ENCODE data around the gene KRT81. TPM values are rescaled to one million over a fixed set of nuclear protein-coding genes. Genes with fewer than 3 reads are reported as not detected.

KRT81 gene
- total and polyA plus RNA-seq, 2 donors (not counting 1 experiment from before 2014, with no cell fraction given) = not detected

DNA sequence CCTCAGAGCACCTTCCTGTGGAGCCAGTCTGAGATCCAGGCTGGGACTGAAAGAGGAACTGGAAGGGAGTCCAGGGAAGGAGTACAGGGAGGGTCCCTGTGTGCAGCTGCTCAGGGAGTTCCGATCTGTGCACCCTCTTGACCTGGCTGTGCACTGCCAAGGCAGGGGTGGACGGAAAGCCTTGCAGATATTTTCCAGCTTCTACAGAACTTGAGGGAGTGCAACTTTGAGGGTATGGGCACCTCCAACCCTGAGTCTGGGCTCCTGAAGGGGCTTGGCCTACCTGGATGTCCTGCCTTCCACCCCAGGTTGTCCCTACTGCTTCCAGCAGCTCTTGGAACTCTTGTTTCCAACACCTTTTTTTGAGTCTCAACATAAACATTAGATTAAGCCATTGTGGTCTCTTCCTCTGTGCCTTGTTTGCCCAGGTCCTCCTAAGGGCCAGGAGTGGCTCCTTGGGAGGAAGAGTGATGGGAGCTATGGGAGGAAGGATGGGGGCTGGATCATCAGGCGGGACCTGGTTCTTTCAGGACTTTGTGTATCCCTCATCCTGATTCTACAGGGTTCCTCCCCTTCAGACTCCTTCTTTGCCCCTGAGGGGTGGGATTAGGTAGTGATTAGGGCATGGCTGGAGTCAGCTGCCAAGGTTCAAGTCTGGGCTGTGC is 54.8 kb downstream of the KRT81 start:
- DNase-seq (ENCODE audit: low read depth in 2 of 2) = no peak
- Histone ChIP-seq H3K9ac (ENCODE audit: insufficient read depth, low read length) (no peak overlapping the region), H2AFZ (ENCODE audit: low read length) (no peak overlapping the region), H3K4me3 (replicated peaks in 1 of 4; ENCODE audit: control extremely low read depth in 1 of 4, insufficient read depth in 1 of 4, low read depth in 3 of 4, low read length in 4 of 4) (no peak overlapping the region), H3K79me2 (ENCODE audit: control insufficient read depth, insufficient read depth, low read length) (no peaks in the 10 kb centered on the region), H3K27ac (ENCODE audit: insufficient read depth, low read length) (no peak overlapping the region), H3K4me2 (ENCODE audit: extremely low read depth, insufficient read depth, low read length) (no peak overlapping the region), H3K27me3 (ENCODE audit: control insufficient read depth, insufficient read depth, low read length) (no peaks in the 10 kb centered on the region), H4K20me1 (ENCODE audit: control insufficient read depth, extremely low read depth, insufficient read depth, low read length) (no peaks in the 10 kb centered on the region), H3K36me3 (ENCODE audit: control insufficient read depth, insufficient read depth, low read length) (no peaks in the 10 kb centered on the region), H3K9me3 (ENCODE audit: control insufficient read depth, insufficient read depth, low read depth, low read length) (no peaks in the 10 kb centered on the region), H3K4me1 (ENCODE audit: control insufficient read depth, extremely low read depth, insufficient read depth, low read length) (peaks cover 6% of the 10 kb centered on the region)
- no peak for TF ChIP-seq CTCF (conservative IDR thresholded peaks at IDR 0.05 in 1 of 2, IDR thresholded peaks at IDR 0.05 in 1 of 2; ENCODE audit: low read depth in 1 of 2, low read length in 2 of 2)

Other genes starting within 250 kb of the KRT81 start
- 2.1 and 3.8 TPM in 2 replicates for gene NR4A1, start 240.1 kb downstream of the KRT81 start, total RNA-seq
- gene NR4A1, start 240.1 kb downstream of the KRT81 start, polyA plus RNA-seq = 4.1 and 15.9 TPM in 2 replicates
- 90.3 and 103 TPM in 2 replicates for gene ATG101, start 221.6 kb downstream of the KRT81 start, total RNA-seq
- gene ATG101, start 221.6 kb downstream of the KRT81 start, polyA plus RNA-seq = 82.2 and 82.9 TPM in 2 replicates
- 2.0 and 2.1 TPM in 2 replicates for gene SMIM41, start 211.8 kb downstream of the KRT81 start, total RNA-seq
- 1.9 and 4.8 TPM in 2 replicates for gene SMIM41, start 211.8 kb downstream of the KRT81 start, polyA plus RNA-seq
- gene KRT80, start 99.5 kb downstream of the KRT81 start, total RNA-seq = under 0.01 and 0.17 TPM in 2 replicates
- 0.90 and 1.0 TPM in 2 replicates for gene KRT80, start 99.5 kb downstream of the KRT81 start, polyA plus RNA-seq
- gene KRT7, start 58.3 kb downstream of the KRT81 start, total RNA-seq = 3.1 and 3.5 TPM in 2 replicates
- 3.1 and 8.6 TPM in 2 replicates for gene KRT7, start 58.3 kb downstream of the KRT81 start, polyA plus RNA-seq
- gene KRT86, start 16.9 kb downstream of the KRT81 start, total RNA-seq = 0.17 TPM in 1 of 2 replicates, not detected in the other
- 0.02 TPM in 1 of 2 replicates, not detected in the other for gene KRT86, start 16.9 kb downstream of the KRT81 start, polyA plus RNA-seq
- gene KRT83, start 29.9 kb upstream of the KRT81 start, total RNA-seq = not detected in 2 replicates
- not detected in 2 replicates for gene KRT83, start 29.9 kb upstream of the KRT81 start, polyA plus RNA-seq
- not detected in 2 replicates for gene KRT85, start 75.9 kb upstream of the KRT81 start, total RNA-seq
- gene KRT85, start 75.9 kb upstream of the KRT81 start, polyA plus RNA-seq = not detected in 2 replicates
- not detected in 2 replicates for gene KRT84, start 94.1 kb upstream of the KRT81 start, total RNA-seq
- gene KRT84, start 94.1 kb upstream of the KRT81 start, polyA plus RNA-seq = not detected in 2 replicates
- gene KRT82, start 114.8 kb upstream of the KRT81 start, total RNA-seq = not detected in 2 replicates
- gene KRT82, start 114.8 kb upstream of the KRT81 start, polyA plus RNA-seq = not detected in 2 replicates
- gene KRT75, start 142.8 kb upstream of the KRT81 start, total RNA-seq = not detected in 2 replicates
- not detected in 2 replicates for gene KRT75, start 142.8 kb upstream of the KRT81 start, polyA plus RNA-seq
- not detected in 2 replicates for gene KRT6B, start 160.6 kb upstream of the KRT81 start, total RNA-seq
- gene KRT6B, start 160.6 kb upstream of the KRT81 start, polyA plus RNA-seq = 0.05 and 0.07 TPM in 2 replicates
- gene KRT6C, start 182.3 kb upstream of the KRT81 start, total RNA-seq = not detected in 2 replicates
- gene KRT6C, start 182.3 kb upstream of the KRT81 start, polyA plus RNA-seq = not detected in 2 replicates
- gene KRT6A, start 201.7 kb upstream of the KRT81 start, total RNA-seq = not detected in 2 replicates
- gene KRT6A, start 201.7 kb upstream of the KRT81 start, polyA plus RNA-seq = 0.32 and 41.1 TPM in 2 replicates
- gene KRT5, start 228.9 kb upstream of the KRT81 start, total RNA-seq = not detected in 2 replicates
- 0.81 and 0.82 TPM in 2 replicates for gene KRT5, start 228.9 kb upstream of the KRT81 start, polyA plus RNA-seq